Upper lobe of right lung (tissue), 1 donor: ENCODE measurements around the gene UGCG. TPM values are rescaled to one million over a fixed set of nuclear protein-coding genes. Genes with fewer than 3 reads are reported as not detected.

Experiments used
- ATAC-seq: fragments of 200-7000 bp; cut with Tn5 transposase; one replicate; pipeline ENCODE4 v1.9.1; 2020; ENCODE audit warnings: mild to moderate bottlenecking, moderate library complexity
- DNase-seq: peaks from one replicate; pipeline ENCODE4 v3.0.0-alpha.2; 2020
- H3K27ac ChIP-seq: fragments of 200-600 bp; one replicate; pipeline ENCODE4 v1.8.0; 2022
- H3K27me3 ChIP-seq: fragments of 200-600 bp; one replicate; pipeline ENCODE4 v1.8.0; 2022; ENCODE audit warnings: mild to moderate bottlenecking
- H3K36me3 ChIP-seq: fragments of 200-600 bp; one replicate; pipeline ENCODE4 v1.8.0; 2022
- H3K4me1 ChIP-seq: fragments of 200-600 bp; one replicate; pipeline ENCODE4 v1.8.0; 2022
- H3K4me3 ChIP-seq: fragments of 200-600 bp; one replicate; pipeline ENCODE4 v1.8.0; 2022; ENCODE audit warnings: mild to moderate bottlenecking
- H3K9me3 ChIP-seq: fragments of 200-600 bp; one replicate; pipeline ENCODE4 v1.8.0; 2022
- CTCF ChIP-seq: fragments of 200-600 bp; IDR thresholded peaks from one replicate; pipeline ENCODE4 v1.8.0; 2022; ENCODE audit warnings: antibody characterized with exemption
- intact Hi-C: fragments of 100-400 bp; cut with DNase I; formaldehyde crosslinking; loops from one replicate; pipeline ENCODE4 v1.11.0; 2022
- total RNA-seq: library from RNA; stranded (reverse); fragmentation: NEBNext Ultra II Directional; extraction: Animal tissue kit (Norgen Biotek cat#: 25700); gene quantifications from one replicate; pipeline ENCODE4 v1.2.1, GENCODE V29; 2021
- donor health status: DM: no; HTN: yes; CAD: no; lungs with severe emphysema.

UGCG gene
- total RNA-seq, 1 donor from 2014 or later, result 50.7 TPM

DNA sequence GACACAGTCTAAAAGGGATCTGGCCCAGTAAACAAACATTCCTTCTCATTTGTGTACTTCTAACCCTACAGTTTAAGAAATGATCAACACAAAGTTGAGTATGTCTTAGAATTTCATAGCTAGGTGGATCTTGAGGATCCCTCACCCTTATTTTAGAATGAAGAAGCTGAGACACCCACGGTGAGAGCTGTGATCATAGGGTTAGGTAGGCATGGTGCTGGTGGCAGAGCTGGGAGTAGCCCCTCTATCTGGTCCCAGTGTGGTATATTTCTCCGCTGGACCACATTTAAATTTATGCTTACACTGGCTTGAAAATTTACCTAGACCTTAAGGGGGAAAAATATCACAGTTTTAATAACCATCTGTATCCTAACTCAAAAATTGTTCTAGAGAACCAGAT lies 39.8 kb downstream of the UGCG start:
- intact Hi-C loops, result no loop called here
- Histone ChIP-seq H3K27me3 (no peaks in the 10 kb centered on the region), H3K36me3 (peaks cover 46% of the 10 kb centered on the region), H3K27ac (no peak overlapping the region), H3K9me3 (no peaks in the 10 kb centered on the region), H3K4me3 (no peak overlapping the region), H3K4me1 (peaks cover 28% of the 10 kb centered on the region)
- TF ChIP-seq CTCF, result no peak
- no peak for DNase-seq
- no peak for ATAC-seq

GRCh38 chr9:111937301-111937700 lies 40.7 kb downstream of the UGCG start:
- TF ChIP-seq CTCF, result no peak
- no peaks in the 10 kb centered on the region for H3K9me3 ChIP-seq
- intact Hi-C loops, result no loop called here
- H3K36me3 ChIP-seq, result peaks cover 37% of the 10 kb centered on the region
- H3K27me3 ChIP-seq, result no peaks in the 10 kb centered on the region
- no peak overlapping the region for H3K4me3 ChIP-seq
- peaks cover 28% of the 10 kb centered on the region for H3K4me1 ChIP-seq
- ATAC-seq (peak; percentile 67), DNase-seq (no peak)
- peak overlapping the region; percentile 20 for H3K27ac ChIP-seq

GRCh38 chr9:111937781-111938426 lies 41.3 kb downstream of the UGCG start:
- intact Hi-C loops, result no loop called here
- DNase-seq, result peak; percentile 67
- H3K9me3 ChIP-seq, result no peaks in the 10 kb centered on the region
- TF ChIP-seq CTCF, result no peak
- peaks cover 28% of the 10 kb centered on the region for H3K4me1 ChIP-seq
- peak overlapping the region; percentile 20 for H3K27ac ChIP-seq
- no peak overlapping the region for H3K4me3 ChIP-seq
- peak; percentile 84 for ATAC-seq
- peaks cover 31% of the 10 kb centered on the region for H3K36me3 ChIP-seq
- no peaks in the 10 kb centered on the region for H3K27me3 ChIP-seq

DNA sequence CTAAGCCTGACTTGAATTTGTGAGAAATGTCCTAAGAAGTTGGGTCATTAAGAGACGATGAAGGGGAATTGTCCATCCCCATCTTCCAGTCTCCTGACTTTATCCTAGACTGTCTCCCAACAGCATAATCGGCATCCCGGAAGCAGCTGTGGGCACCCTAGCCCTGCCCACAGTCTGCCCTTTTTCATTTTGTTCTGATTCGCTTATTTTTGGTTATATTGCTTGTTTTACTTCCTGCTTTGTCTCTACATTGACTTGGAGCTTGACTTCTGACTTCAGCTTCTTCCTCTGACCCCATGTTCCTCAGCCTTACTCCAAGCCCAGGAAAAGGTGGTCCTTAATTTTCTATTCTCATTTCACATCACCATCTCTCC lies 41.8 kb downstream of the UGCG start:
- no peaks in the 10 kb centered on the region for H3K27me3 ChIP-seq
- H3K9me3 ChIP-seq, result no peaks in the 10 kb centered on the region
- peaks cover 28% of the 10 kb centered on the region for H3K4me1 ChIP-seq
- ATAC-seq (peak; percentile 12), DNase-seq (no peak)
- H3K4me3 ChIP-seq, result no peak overlapping the region
- H3K36me3 ChIP-seq, result peaks cover 26% of the 10 kb centered on the region
- peak overlapping the region; percentile 20 for H3K27ac ChIP-seq
- intact Hi-C loops, result no loop called here
- TF ChIP-seq CTCF, result no peak

DNA sequence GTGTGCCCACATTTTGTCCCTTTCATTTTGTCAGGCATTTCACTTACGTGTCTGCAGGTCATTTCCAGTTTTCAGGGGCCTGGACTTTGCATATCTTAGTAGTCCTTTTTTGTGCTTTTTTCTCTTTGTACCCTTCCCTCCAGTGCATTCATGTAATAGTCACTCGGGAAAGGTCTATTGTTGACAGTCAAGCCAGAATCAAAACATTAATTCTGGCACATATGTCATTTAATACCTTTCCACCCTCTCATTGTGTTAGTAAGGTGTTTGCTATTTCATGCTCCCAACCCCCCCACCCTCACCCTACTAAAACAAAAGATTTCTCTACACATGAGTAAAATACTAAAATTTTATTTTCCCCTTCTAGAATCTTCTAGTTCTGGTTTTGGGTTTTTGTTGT lies 42.7 kb downstream of the UGCG start:
- no peaks in the 10 kb centered on the region for H3K27me3 ChIP-seq
- no peak for DNase-seq
- no peak for TF ChIP-seq CTCF
- H3K36me3 ChIP-seq, result peaks cover 17% of the 10 kb centered on the region
- intact Hi-C loops, result no loop called here
- no peak for ATAC-seq
- H3K4me3 ChIP-seq, result no peak overlapping the region
- no peak overlapping the region for H3K27ac ChIP-seq
- H3K4me1 ChIP-seq, result peaks cover 28% of the 10 kb centered on the region
- H3K9me3 ChIP-seq, result no peaks in the 10 kb centered on the region

- no peak for TF ChIP-seq CTCF
- Histone ChIP-seq H3K27ac (no peak overlapping the region), H3K27me3 (no peaks in the 10 kb centered on the region), H3K36me3 (peaks cover 3% of the 10 kb centered on the region), H3K4me3 (no peak overlapping the region), H3K9me3 (no peaks in the 10 kb centered on the region), H3K4me1 (peaks cover 40% of the 10 kb centered on the region)
- ATAC-seq (no peak), DNase-seq (no peak)
- intact Hi-C loops, result no loop called here
Measured at GRCh38 chr9:111940697-111941096, 44.1 kb downstream of the UGCG start.
